Stimulated activated CD8-positive, alpha-beta memory T cell treated with anti-CD3 and anti-CD28 coated beads, Interleukin-7, amount 100 ng/mL, for 1 hour (primary cell): ENCODE results near the gene NCAPD3.
A peak's percentile ranks its signal among the peaks of the same experiment; 100 is the strongest.
"Not testable (repeated sequence)": the region's sequence is repeated elsewhere in the genome, so short reads cannot be mapped to it uniquely, and the experiment has no call there.

Experiments
- DNase-seq, 2 donors: peaks; one replicate each; pipeline ENCODE4 v3.0.0-alpha.2; 2020; ENCODE audit warnings: low read depth in 2 of 2

Gene NCAPD3, protein sequence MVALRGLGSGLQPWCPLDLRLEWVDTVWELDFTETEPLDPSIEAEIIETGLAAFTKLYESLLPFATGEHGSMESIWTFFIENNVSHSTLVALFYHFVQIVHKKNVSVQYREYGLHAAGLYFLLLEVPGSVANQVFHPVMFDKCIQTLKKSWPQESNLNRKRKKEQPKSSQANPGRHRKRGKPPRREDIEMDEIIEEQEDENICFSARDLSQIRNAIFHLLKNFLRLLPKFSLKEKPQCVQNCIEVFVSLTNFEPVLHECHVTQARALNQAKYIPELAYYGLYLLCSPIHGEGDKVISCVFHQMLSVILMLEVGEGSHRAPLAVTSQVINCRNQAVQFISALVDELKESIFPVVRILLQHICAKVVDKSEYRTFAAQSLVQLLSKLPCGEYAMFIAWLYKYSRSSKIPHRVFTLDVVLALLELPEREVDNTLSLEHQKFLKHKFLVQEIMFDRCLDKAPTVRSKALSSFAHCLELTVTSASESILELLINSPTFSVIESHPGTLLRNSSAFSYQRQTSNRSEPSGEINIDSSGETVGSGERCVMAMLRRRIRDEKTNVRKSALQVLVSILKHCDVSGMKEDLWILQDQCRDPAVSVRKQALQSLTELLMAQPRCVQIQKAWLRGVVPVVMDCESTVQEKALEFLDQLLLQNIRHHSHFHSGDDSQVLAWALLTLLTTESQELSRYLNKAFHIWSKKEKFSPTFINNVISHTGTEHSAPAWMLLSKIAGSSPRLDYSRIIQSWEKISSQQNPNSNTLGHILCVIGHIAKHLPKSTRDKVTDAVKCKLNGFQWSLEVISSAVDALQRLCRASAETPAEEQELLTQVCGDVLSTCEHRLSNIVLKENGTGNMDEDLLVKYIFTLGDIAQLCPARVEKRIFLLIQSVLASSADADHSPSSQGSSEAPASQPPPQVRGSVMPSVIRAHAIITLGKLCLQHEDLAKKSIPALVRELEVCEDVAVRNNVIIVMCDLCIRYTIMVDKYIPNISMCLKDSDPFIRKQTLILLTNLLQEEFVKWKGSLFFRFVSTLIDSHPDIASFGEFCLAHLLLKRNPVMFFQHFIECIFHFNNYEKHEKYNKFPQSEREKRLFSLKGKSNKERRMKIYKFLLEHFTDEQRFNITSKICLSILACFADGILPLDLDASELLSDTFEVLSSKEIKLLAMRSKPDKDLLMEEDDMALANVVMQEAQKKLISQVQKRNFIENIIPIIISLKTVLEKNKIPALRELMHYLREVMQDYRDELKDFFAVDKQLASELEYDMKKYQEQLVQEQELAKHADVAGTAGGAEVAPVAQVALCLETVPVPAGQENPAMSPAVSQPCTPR (N-terminal part only)

DNA sequence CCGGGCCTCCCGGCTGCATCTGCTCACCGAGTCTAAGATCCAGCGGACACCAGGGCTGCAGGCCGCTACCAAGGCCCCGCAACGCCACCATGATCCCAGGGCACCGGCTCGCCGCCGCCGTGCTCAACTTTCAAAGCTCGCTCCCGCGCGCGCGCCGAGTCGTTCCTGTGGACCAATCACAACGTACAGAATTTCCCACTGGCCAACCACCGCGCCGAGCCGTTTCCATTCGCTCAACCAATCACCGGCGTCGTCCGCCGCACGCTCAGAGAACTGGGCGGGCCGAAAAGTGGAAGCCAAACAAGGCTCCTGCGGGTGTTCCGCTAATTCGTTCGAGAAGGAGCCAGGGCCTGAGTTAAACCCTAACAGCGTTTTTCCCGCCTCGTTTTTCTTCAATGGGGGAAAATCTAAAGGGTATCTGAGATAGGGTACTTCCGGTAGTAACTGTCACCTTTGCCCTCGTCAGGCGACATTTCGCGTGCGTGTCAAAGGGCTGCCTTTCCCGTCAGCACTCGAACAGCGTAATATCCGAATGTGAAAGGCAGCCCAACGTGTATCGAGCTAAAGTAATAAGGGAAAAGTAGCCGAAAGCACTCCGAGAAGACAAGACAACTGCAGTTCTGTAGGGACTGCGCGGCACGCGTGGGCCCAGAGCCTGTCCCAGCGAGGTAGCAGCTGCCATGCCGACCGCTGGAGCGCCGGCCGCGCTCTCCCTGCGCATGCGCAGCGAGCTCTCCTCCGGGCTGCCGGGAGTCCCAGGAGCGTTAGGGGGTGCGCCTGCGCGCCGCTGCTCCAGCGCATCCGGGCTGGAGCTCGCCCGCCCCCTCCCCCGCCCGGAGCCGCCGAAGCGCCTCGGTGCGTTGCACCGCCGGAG, at the start of gene NCAPD3, which contains the start of gene VPS26B:
Gene NCAPD3 (minus strand): TSS at position 132 of the 874 bp plus-strand sequence. CDS start 41 bp downstream, at position 91.
Gene VPS26B (plus strand): TSS at position 836 of the 874 bp plus-strand sequence. CDS start 452 bp downstream, outside the sequence.
- peak; percentile 87 to 93 for DNase-seq

DNA sequence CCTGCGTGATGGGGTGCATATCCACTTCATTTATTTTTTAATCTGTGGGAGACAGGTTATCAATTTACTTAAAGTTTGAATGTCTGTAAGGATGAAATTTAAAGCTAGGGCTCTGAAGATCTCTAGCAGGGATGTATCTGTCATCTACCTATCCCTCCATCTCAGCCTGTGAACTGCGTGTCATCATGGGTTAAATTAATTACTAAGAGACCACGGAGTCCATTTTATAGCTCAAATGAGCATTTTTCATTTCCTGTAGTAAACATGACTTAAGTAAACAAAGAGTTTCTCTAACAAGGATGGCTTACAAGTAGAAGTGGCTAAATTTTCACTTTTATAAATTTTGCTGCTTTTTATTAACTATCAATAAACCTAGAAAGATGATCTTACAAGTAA, 49.5 kb upstream of the NCAPD3 start:
- no peak for DNase-seq

DNA sequence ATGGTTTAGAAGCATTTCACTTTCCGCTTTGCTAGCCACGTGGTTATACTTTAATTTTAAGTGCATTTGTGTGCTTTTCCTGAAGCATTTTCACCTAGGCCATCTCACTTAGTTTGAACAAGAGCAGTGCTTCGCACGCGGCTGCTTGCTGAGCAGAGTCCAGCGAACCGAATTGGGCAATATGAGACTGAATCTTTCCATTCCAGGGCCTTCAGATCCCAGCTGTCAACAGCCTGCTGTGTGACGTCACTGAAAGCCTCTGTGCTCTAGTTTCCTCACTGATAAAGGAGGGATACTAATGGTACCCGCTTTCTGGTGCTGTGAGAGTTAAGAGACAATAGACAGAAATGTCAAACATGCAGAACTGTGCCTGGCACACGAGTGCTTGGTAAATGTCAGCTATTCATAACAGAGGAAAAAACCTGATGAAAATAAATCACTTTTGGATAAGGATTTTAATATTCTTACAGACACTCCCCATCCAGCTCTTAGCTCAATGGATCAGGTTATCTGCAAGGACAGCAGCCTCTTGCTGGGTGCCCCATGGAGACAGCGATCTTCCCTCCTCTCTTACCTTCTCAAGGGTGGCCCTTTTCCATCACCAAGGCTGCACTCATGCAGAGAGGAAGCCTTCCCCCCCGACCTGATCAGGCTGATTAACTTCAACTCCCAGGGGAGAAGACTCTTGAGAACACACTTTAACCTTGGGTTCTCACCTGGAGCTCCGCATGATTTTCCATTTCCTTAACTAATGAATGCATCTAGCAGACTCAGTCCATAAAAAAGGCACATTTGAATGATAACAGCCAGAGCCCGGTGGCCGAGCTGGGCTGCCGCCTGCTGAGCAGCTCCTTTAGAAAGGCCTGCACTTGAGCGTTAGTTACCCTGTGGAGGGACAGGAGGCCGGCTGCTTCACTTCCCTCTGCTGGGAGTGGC, 48.9 kb upstream of the NCAPD3 start:
- DNase-seq = no peak

DNA sequence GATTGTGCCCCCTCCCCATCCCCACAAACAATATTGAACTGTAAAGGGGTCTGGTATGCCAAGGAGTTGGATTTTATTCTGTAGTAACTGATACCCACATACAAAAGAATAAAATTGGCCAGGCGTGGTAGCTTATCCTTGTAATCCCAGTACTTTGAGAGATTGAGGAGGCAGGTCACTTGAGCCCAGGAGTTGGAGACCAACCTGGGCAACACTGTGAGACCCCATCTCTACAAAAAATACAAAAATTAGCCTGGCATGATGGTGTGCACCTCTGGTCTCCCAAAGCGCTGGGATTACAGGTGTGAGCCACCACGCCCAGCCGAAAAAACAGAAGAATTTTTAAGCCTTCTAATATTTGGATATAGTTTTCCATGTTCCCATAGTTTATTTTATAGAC, 48.2 kb upstream of the NCAPD3 start:
- DNase-seq = no peak

DNA sequence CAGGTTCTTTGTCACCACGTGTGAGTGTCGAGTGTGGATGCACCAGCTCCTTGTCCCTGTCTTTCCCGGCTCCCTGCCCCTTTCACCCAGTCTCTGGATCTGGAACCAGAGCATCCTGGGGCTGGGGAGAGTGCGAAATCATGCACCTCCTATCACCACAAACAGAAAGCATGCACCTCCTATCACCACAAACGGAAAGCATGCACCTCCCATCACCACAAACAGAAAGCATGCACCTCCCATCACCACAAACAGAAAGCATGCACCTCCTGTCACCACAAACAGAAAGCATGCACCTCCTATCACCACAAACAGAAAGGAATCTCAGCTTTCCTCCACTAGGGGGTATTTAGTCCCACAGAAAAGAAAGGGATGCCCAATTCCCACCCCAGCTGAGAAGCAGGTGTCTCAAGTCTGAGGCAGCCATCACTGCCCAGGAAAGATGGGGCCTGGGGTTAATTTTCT, 46.5 kb upstream of the NCAPD3 start:
- no peak for DNase-seq

DNA sequence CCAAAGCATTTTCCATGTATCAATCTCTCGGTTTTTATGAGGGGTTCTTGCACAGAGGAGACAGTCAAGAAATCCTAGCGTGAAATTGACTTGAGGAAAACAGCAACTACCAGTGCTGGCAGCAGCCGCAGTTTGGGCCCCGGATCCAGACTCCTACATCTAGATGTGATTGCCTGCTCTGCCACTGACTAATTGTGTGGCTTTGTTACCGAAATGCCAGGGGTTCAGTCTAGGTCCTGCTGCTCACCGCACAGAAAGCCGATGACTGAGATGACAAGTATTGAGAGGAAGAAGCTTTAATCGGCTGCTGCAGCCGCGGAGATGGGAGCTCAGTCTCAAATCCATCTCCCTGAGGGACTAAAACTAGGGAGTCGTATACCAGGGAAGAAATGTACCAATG, 44.2 kb upstream of the NCAPD3 start:
- no peak for DNase-seq

DNA sequence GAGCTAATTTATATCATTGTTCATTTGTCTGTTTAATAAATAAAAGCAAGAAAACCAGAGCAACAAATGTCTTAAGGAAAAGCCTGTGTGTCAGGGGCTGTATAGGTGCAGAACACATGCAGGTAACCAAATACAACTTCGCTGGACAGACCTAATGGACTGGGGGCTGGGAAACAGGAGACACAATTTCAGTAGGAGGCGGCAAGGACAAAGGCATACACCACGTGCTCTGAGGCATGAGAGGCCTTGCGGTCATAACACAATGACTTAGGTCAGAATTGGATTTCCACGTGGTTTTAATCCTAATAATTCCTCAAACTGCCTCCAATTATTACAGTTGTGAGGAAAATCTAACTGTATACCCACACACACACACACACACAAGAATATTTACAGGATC, 43.7 kb upstream of the NCAPD3 start:
- no peak for DNase-seq

DNA sequence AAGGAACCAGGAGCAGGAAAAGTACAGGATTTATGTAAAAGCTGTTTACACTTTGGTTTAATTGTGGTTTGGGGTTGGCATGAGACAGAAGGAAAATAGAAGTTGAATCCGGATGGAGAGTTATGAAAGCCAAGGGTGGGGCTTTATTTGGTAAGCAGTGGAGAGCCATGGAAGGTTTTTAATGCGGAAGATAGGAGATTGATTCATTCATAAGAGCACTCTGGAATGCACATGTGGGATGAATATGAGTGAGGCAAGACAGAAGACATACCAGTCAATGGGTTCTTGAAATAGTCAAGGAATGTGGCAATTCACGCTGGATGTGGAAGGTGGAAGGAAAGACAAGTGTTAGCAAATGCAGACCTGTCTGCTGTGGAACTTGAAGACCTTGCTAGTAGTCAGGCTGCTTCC, 43.1 kb upstream of the NCAPD3 start:
- DNase-seq = no peak

DNA sequence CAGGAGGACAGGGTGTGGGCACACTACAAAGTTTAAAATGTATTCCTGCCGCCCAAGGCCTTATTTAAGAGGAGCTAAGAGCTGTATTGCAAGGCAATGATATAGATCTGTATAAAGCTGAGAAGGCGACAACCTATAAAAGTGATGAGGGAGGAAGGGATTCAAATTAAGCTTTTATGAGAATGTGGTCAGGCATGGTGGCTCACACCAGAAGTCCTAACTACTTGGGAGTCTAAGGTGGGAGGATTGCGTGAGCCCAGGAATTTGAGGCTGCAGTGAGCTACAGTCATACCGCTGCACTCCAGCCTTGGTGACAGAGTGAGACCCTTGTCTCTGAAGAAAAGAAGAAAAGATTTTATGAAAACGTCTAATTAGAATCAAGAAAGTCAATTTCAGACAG, 42.7 kb upstream of the NCAPD3 start:
- DNase-seq = no peak

DNA sequence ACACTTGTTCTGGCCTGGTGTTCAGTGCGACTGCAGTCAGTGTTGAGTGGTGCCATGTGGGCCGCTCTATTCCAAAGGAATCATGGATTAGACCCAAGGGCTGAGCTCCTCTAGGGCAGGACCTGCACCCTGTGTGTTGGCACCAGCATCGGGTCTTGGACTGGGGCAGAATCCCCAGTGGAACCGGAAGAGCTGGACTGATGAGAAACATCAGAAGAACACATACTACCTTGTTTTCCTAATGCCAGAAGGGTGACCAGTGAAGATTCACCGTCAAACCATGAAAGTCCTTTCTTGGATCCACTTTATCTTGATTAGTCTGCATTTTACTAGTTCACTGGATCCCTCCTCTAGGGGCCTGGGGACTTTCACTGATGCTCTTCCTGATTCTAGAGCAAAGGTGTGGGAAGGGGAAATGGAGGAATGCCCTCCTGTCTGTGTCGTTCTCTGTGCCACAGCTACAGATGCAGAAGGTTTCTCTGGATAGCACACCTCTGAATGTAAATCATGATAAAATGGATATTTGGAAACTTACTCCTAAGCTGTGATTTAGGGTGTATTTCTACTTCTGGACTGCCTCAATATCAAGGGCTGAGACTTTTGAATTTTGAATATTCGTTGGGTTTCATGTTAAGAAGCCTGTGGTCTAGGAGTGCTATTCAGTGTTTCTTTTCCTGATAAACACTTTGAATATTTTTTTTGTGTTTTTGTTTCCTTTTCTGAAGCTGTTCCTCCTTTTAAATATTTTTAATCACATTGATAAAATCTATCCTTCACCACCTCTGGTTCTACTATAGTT, 41.4 kb upstream of the NCAPD3 start:
- DNase-seq = no peak

DNA sequence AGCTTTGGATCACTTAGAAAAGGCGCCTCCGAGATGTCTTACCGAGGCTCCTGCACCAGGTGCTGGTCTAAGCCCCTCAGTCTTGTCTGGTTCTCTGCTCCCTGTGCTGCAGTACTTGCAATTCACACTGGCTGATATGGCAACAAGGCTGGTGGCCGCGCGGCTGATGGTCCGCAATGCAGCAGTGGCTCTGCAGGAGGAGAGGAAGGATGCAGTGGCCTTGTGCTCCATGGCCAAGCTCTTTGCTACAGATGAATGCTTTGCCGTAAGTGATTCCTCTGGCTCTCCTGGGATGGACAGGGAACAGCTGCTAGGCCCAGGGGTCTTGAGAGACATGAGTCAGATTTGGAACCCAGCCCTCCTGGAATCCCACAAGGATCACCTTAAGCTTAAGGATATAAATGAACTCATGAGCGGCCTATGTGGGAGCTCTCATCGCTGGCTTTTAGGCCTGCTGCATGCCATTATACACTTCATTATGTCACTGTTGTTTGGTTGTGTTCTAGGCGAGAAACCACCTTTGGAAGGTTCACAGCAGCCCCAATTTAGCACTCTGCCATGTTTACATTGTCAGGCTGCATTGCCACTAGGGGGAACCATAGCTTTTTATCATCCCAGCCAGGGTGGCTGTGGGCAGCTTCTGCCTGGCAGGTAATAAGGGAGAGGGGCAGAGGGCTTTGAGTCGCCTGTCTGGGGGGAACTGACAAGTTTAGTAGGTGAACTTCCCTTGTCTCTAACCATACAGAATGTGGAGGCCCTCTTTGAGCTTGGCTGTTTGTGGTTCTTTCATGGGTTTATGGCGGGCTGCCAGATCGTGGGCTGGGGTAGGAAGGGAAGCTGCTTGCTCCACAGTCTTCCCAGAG, 38.1 kb upstream of the NCAPD3 start:
- DNase-seq = no peak

DNA sequence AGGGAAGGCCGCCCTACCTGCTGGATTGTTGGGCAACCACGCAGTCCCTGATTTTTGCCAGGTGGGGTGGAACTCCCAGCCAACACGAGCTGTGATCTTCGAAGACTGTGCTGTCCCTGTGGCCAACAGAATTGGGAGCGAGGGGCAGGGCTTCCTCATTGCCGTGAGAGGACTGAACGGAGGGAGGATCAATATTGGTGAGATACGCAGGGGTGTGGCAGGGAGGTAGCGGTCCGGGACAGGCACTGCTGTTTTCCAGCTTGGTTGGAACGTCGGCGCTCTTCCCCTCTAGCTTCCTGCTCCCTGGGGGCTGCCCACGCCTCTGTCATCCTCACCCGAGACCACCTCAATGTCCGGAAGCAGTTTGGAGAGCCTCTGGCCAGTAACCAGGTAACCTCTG, 37.2 kb upstream of the NCAPD3 start:
- no peak for DNase-seq

DNA sequence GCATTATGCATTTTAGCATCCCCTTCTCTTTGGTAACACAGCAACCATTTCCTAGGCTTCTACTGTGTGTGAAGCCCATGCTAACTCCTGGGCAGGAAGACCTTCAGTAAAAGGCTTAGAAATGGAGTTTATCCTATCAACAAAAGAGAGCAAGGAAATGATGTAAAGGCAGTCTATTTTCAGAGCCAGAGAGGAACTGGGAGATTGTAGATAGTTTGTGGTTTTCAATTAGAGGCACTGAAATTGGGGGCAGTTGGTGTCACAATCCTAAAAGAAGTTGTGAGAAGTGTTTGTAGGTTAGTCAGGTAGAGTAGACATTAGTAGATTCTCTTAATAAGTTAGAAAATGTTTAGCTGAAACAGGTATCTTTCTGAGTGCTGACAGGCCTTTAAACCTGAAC, 36.7 kb upstream of the NCAPD3 start:
- no peak for DNase-seq

DNA sequence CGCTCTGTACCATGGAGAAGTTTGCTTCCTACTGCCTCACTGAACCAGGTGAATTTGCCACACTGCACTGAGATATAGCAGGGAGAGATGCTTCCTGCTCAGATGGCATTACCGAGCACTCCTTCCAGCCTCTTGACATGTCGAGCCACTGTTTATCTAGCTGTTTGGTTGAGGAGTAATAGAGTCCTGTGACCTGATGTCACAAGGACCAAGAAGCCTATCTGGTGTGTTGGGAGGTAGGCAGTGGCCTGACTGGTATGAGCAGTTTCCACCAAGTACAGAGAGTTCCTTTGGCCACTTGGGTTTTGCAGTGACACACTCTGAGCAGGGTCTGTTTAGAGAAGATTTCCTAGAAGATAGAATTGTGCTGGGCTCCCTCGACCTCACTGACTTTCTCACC, 34.8 kb upstream of the NCAPD3 start:
- no peak for DNase-seq

DNA sequence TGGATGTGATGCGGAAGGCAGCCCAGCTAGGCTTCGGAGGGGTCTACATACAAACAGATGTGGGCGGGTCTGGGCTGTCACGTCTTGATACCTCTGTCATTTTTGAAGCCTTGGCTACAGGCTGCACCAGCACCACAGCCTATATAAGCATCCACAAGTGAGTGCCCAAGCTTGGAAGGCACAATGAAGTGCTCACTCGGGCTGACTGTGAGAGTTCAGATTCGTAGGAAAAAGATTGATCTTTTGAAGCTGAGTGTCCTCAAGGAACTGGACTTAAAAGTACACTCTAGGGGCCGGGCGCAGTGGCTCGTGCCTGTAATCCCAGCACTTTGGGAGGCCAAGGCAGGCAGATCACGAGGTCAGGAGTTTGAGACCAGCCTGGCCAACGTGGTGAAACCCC, 33.3 kb upstream of the NCAPD3 start:
- DNase-seq = no peak

DNA sequence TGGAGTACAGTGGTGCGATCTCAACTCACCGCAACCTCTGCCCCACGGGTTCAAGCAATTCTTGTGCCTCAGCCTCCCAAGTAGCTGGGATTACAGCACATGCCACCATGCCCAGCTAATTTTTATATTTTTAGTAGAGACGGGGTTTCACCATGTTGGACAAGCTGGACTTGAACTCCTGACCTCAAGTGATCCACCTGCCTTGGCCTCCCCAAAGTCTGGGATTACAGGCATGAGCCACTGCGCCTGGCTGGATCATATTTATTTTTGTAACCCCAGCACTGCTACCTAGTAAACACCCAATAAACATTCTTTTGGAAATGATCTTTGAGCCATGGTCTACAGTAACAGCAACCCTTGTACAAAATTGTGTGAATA, 31.4 kb upstream of the NCAPD3 start:
- not testable (repeated sequence) for DNase-seq

DNA sequence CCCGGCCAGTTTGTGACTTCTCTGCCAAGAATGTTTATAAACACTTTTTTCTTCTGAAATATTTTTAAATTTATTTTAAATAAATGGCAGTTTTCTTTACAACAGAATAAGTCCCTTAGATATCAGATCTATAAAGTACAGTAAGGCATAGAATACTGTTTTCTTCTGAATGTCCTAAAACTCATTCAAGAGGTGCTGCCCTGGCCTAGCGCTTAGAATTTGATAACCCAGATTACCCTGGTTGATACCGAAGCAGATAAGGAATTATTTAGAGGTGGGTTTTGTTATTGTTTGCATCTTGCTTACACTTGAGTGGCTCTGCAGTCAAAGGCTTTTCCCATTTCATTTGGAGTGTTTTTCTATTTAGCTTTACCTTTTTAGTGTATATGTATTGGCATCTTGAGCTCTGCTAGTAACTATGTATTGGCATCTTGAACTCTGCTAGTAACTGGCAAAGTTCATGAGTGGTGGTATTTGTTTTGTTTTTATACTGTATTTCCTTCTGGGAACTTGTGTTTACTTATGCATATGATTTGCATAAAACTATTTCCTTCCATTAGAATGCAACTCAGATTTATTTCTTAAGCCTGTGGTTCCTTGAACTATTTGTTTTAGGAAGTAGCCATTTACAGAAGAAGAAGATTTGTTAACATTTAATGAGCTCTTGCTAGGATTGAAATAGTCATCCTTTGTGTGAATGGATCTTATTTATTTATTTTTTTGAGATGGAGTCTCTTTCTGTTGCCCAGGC, 30.8 kb upstream of the NCAPD3 start:
- no peak for DNase-seq
